ENCODE measurements around the gene SNX27.

SNX27 gene

GRCh38 chr1:151705753-151706463, 94.1 kb downstream of the SNX27 start:
- no peak for DNase-seq
- CTCF ChIA-PET, result no interaction called here
- no peaks in the 10 kb centered on the region for H3K27me3 ChIP-seq (replicated peaks in 2 of 5; ENCODE audit: control insufficient read depth in 4 of 5, insufficient read depth in 5 of 5, low read length in 4 of 5)
- WGBS (ENCODE audit: insufficient coverage), result 97% methylated on average over 8 of the region's 11 CpGs
- no peak overlapping the region for H3K27ac ChIP-seq (ENCODE audit: insufficient read depth in 1 of 2, low read depth in 1 of 2, low read length in 2 of 2, poor library complexity in 1 of 2, severe bottlenecking in 2 of 2)
- H3K36me3 ChIP-seq (ENCODE audit: control insufficient read depth in 4 of 4, insufficient read depth in 4 of 4, low read length in 3 of 4), result peaks cover 0 to 6% (median 0%) of the 10 kb centered on the region in 4 experiments
- no peaks in the 10 kb centered on the region for H3K9me3 ChIP-seq (ENCODE audit: control extremely low read depth in 1 of 5, control insufficient read depth in 4 of 5, insufficient read depth in 2 of 5, low read depth in 1 of 5, low read length in 4 of 5)
- peaks cover 0 to 27% (median 24%) of the 10 kb centered on the region in 4 experiments for H3K4me1 ChIP-seq (ENCODE audit: control extremely low read depth in 1 of 4, control insufficient read depth in 4 of 4, insufficient read depth in 4 of 4, low read length in 3 of 4)
- POLR2A ChIA-PET, result no interaction called here
- no peak overlapping the region for H3K4me3 ChIP-seq (ENCODE audit: control insufficient read depth in 1 of 7, extremely low read depth in 1 of 7, insufficient read depth in 4 of 7, low read depth in 2 of 7, low read length in 6 of 7)

DNA sequence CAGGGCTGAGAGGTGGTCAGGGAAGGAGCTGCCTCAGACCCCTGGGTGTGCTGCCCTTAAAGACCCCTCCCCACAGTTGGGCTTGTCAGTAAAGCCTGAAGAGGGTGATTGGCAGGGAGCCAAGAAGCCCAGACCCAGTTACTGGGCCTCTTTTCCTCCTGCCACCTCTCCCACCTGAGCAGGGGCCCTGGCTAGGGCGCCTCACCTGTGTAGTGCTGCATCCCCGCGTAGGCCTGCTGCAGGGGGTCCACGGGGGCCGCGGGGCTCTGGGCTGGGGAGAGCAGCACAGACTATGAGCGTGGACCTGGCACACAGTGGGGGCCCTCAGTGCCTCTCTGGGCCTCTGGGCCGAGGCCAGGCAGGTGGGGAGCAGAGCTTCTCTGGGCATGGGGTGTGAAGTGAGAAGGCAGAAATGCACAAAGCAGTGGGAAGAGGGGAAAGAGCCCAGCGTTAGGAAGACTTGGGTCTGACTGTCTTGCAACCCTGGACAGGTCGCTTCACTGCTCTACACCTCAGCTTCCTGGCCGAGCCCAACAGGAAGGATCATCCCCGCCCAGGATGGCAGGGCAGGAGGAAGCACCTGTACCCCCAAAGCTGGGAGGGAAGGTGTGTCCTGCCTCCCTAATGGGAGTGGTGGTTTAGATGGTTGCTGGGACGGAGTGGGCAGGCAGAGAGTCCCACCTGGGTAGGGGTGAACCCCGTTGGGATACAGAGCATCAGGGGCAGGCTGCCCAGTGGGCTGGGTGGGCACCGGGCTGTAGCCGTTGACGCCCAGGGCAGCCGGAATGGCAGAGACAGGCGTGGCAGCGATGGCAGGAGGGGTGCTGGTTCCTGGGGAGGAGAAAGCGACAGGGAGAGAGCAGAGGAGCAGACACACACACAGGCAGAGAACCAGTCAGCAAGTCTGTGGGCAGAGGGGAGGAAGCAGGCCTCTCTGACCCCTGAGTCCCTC, 94.9 kb downstream of the SNX27 start:
- ChIA-PET CTCF (no interaction called here), POLR2A (no interaction called here)
- Histone ChIP-seq H3K4me3 (ENCODE audit: control insufficient read depth in 1 of 7, extremely low read depth in 1 of 7, insufficient read depth in 4 of 7, low read depth in 2 of 7, low read length in 6 of 7) (no peak overlapping the region), H3K27me3 (replicated peaks in 2 of 5; ENCODE audit: control insufficient read depth in 4 of 5, insufficient read depth in 5 of 5, low read length in 4 of 5) (peaks cover 0 to 2% (median 0%) of the 10 kb centered on the region in 5 experiments), H3K4me1 (ENCODE audit: control extremely low read depth in 1 of 4, control insufficient read depth in 4 of 4, insufficient read depth in 4 of 4, low read length in 3 of 4) (peaks cover 0 to 27% (median 24%) of the 10 kb centered on the region in 4 experiments), H3K36me3 (ENCODE audit: control insufficient read depth in 4 of 4, insufficient read depth in 4 of 4, low read length in 3 of 4) (no peaks in the 10 kb centered on the region), H3K27ac (ENCODE audit: insufficient read depth in 1 of 2, low read depth in 1 of 2, low read length in 2 of 2, poor library complexity in 1 of 2, severe bottlenecking in 2 of 2) (no peak overlapping the region), H3K9me3 (ENCODE audit: control extremely low read depth in 1 of 5, control insufficient read depth in 4 of 5, insufficient read depth in 2 of 5, low read depth in 1 of 5, low read length in 4 of 5) (no peaks in the 10 kb centered on the region)
- 80% methylated on average over 17 of the region's 21 CpGs for WGBS (ENCODE audit: insufficient coverage)
- no peak for DNase-seq

- WGBS (ENCODE audit: insufficient coverage), result 98% methylated on average over 14 of the region's 15 CpGs
- Histone ChIP-seq H3K36me3 (ENCODE audit: control insufficient read depth in 4 of 4, insufficient read depth in 4 of 4, low read length in 3 of 4) (no peaks in the 10 kb centered on the region), H3K27ac (ENCODE audit: insufficient read depth in 1 of 2, low read depth in 1 of 2, low read length in 2 of 2, poor library complexity in 1 of 2, severe bottlenecking in 2 of 2) (no peak overlapping the region), H3K4me3 (ENCODE audit: control insufficient read depth in 1 of 7, extremely low read depth in 1 of 7, insufficient read depth in 4 of 7, low read depth in 2 of 7, low read length in 6 of 7) (no peak overlapping the region), H3K4me1 (ENCODE audit: control extremely low read depth in 1 of 4, control insufficient read depth in 4 of 4, insufficient read depth in 4 of 4, low read length in 3 of 4) (peaks cover 0 to 27% (median 24%) of the 10 kb centered on the region in 4 experiments), H3K9me3 (ENCODE audit: control extremely low read depth in 1 of 5, control insufficient read depth in 4 of 5, insufficient read depth in 2 of 5, low read depth in 1 of 5, low read length in 4 of 5) (no peaks in the 10 kb centered on the region), H3K27me3 (replicated peaks in 2 of 5; ENCODE audit: control insufficient read depth in 4 of 5, insufficient read depth in 5 of 5, low read length in 4 of 5) (peaks cover 0 to 2% (median 0%) of the 10 kb centered on the region in 5 experiments)
- no peak for DNase-seq
- CTCF ChIA-PET, result no interaction called here
- POLR2A ChIA-PET, result no interaction called here
These were observed 95.8 kb downstream of the SNX27 start for GRCh38 chr1:151707541-151708065.

GRCh38 chr1:151708891-151709290, 97.0 kb downstream of the SNX27 start:
- 84% methylated on average over 9 of the region's 15 CpGs for WGBS (ENCODE audit: insufficient coverage)
- H3K36me3 ChIP-seq (ENCODE audit: control insufficient read depth in 4 of 4, insufficient read depth in 4 of 4, low read length in 3 of 4), result no peaks in the 10 kb centered on the region
- DNase-seq, result no peak
- H3K9me3 ChIP-seq (ENCODE audit: control extremely low read depth in 1 of 5, control insufficient read depth in 4 of 5, insufficient read depth in 2 of 5, low read depth in 1 of 5, low read length in 4 of 5), result no peaks in the 10 kb centered on the region
- ChIA-PET CTCF (interaction anchor here (0.7 kb wide), 1 partner anchor 91 kb away, joined by 3 read pairs; no protein-coding TSS in a partner anchor), POLR2A (no interaction called here)
- peaks cover 0 to 6% (median 2%) of the 10 kb centered on the region in 5 experiments for H3K27me3 ChIP-seq (replicated peaks in 2 of 5; ENCODE audit: control insufficient read depth in 4 of 5, insufficient read depth in 5 of 5, low read length in 4 of 5)
- H3K4me1 ChIP-seq (ENCODE audit: control extremely low read depth in 1 of 4, control insufficient read depth in 4 of 4, insufficient read depth in 4 of 4, low read length in 3 of 4), result peaks cover 0 to 15% (median 11%) of the 10 kb centered on the region in 4 experiments
- H3K4me3 ChIP-seq (ENCODE audit: control insufficient read depth in 1 of 7, extremely low read depth in 1 of 7, insufficient read depth in 4 of 7, low read depth in 2 of 7, low read length in 6 of 7), result no peak overlapping the region
- no peak overlapping the region for H3K27ac ChIP-seq (ENCODE audit: insufficient read depth in 1 of 2, low read depth in 1 of 2, low read length in 2 of 2, poor library complexity in 1 of 2, severe bottlenecking in 2 of 2)

- Histone ChIP-seq H3K36me3 (ENCODE audit: control insufficient read depth in 4 of 4, insufficient read depth in 4 of 4, low read length in 3 of 4) (no peaks in the 10 kb centered on the region), H3K4me1 (ENCODE audit: control extremely low read depth in 1 of 4, control insufficient read depth in 4 of 4, insufficient read depth in 4 of 4, low read length in 3 of 4) (peaks cover 0 to 9% (median 8%) of the 10 kb centered on the region in 4 experiments)
- 100% methylated on average over 2 of the region's 15 CpGs for WGBS (ENCODE audit: insufficient coverage)
These were observed 98.5 kb downstream of the SNX27 start for GRCh38 chr1:151710187-151710840.

DNA sequence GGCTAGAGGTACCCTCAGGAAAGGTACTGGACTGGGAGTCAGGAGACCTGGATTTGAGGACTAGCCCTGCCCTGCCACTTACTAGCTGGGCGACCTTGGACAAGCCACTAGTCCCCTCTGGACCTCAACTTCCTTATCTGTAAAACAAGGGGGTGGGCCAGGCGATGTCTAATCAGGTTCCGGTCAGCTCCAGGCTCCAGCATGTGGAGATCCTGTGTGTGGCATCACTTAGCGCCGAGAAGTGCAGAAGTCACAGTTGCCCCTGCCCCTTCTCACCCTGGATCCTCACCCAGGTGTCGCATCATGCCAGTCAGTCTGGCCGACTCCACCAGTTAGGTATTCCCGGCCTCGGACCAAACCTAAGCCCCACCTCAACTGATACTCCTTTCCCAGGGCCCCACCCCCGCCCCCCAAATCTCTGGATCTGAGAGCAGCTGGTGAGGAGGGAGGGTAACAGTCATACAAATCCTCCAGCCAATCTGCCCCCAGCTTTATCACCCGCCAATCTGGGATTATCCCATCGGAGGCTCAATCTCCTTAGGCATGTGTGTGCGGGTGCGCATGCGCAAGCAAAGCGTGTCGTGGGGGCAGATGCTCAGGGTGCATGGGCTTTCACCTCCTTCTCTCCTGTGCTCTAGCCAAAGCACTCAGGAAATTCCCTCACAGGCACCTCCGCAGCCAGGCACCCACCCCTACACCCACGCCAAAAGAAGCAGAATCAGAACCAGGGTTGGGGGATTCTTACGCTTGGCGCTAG, 99.4 kb downstream of the SNX27 start:
- no peak for DNase-seq
- WGBS (ENCODE audit: insufficient coverage), result 91% methylated on average over 13 of the region's 21 CpGs
- Histone ChIP-seq H3K27ac (ENCODE audit: insufficient read depth in 1 of 2, low read depth in 1 of 2, low read length in 2 of 2, poor library complexity in 1 of 2, severe bottlenecking in 2 of 2) (no peak overlapping the region), H3K9me3 (ENCODE audit: control extremely low read depth in 1 of 5, control insufficient read depth in 4 of 5, insufficient read depth in 2 of 5, low read depth in 1 of 5, low read length in 4 of 5) (no peaks in the 10 kb centered on the region), H3K27me3 (replicated peaks in 2 of 5; ENCODE audit: control insufficient read depth in 4 of 5, insufficient read depth in 5 of 5, low read length in 4 of 5) (peaks cover 0 to 28% (median 7%) of the 10 kb centered on the region in 5 experiments), H3K4me3 (ENCODE audit: control insufficient read depth in 1 of 7, extremely low read depth in 1 of 7, insufficient read depth in 4 of 7, low read depth in 2 of 7, low read length in 6 of 7) (no peak overlapping the region), H3K36me3 (ENCODE audit: control insufficient read depth in 4 of 4, insufficient read depth in 4 of 4, low read length in 3 of 4) (no peaks in the 10 kb centered on the region), H3K4me1 (ENCODE audit: control extremely low read depth in 1 of 4, control insufficient read depth in 4 of 4, insufficient read depth in 4 of 4, low read length in 3 of 4) (peaks cover 0 to 9% (median 8%) of the 10 kb centered on the region in 4 experiments)
- POLR2A ChIA-PET, result no interaction called here
- CTCF ChIA-PET, result no interaction called here

More at GRCh38 chr1:151710187-151710840, 98.5 kb downstream of the SNX27 start:
- ChIA-PET POLR2A (no interaction called here), CTCF (no interaction called here)
- Histone ChIP-seq H3K4me3 (ENCODE audit: control insufficient read depth in 1 of 7, extremely low read depth in 1 of 7, insufficient read depth in 4 of 7, low read depth in 2 of 7, low read length in 6 of 7) (no peak overlapping the region), H3K9me3 (ENCODE audit: control extremely low read depth in 1 of 5, control insufficient read depth in 4 of 5, insufficient read depth in 2 of 5, low read depth in 1 of 5, low read length in 4 of 5) (no peaks in the 10 kb centered on the region), H3K27me3 (replicated peaks in 2 of 5; ENCODE audit: control insufficient read depth in 4 of 5, insufficient read depth in 5 of 5, low read length in 4 of 5) (peaks cover 0 to 19% (median 4%) of the 10 kb centered on the region in 5 experiments), H3K27ac (ENCODE audit: insufficient read depth in 1 of 2, low read depth in 1 of 2, low read length in 2 of 2, poor library complexity in 1 of 2, severe bottlenecking in 2 of 2) (no peak overlapping the region)
- peak in 2 of 3 donors; percentile 27 to 30 for DNase-seq

All from common myeloid progenitor, CD34-positive (primary cell).